ENCODE data around the gene RHEX. TPM values are rescaled to one million over a fixed set of nuclear protein-coding genes. Genes with fewer than 3 reads are reported as not detected.

Gene RHEX
- total RNA-seq, 2 experiments from 2014 or later = not detected

GRCh38 chr1:206068314-206068713 is 15.3 kb downstream of the RHEX start:
- CTCF ChIA-PET = no interaction called here

GRCh38 chr1:206070627-206071304 is 17.8 kb downstream of the RHEX start:
- H3K27me3 Mint-ChIP-seq = no peaks in the 10 kb centered on the region
- no peak overlapping the region for H3K27ac Mint-ChIP-seq
- H3K4me3 ChIP-seq (ENCODE audit: low read length) = no peak overlapping the region
- H3K4me3 Mint-ChIP-seq = no peak overlapping the region
- DNase-seq (no peak), ATAC-seq (ENCODE audit: poor library complexity) (no peak)
- H3K4me1 ChIP-seq (ENCODE audit: insufficient read depth, low read length) = peaks cover 7% of the 10 kb centered on the region
- no peaks in the 10 kb centered on the region for H3K36me3 ChIP-seq (ENCODE audit: insufficient read depth, low read length)
- H3K27me3 ChIP-seq (ENCODE audit: control insufficient read depth in 1 of 2, insufficient read depth in 2 of 2, low read length in 2 of 2) = no peaks in the 10 kb centered on the region
- POLR2A ChIA-PET = no interaction called here
- no peak overlapping the region for H3K27ac ChIP-seq (ENCODE audit: low read depth in 1 of 2, low read length in 2 of 2)
- H3K4me1 Mint-ChIP-seq (ENCODE audit: low read depth) = peaks cover 14% of the 10 kb centered on the region
- H3K9me3 ChIP-seq (ENCODE audit: control insufficient read depth in 1 of 2, insufficient read depth in 1 of 2, low read length in 2 of 2) = no peaks in the 10 kb centered on the region
- H3K36me3 Mint-ChIP-seq (ENCODE audit: low read depth) = no peaks in the 10 kb centered on the region
- no peak for TF ChIP-seq CTCF (IDR thresholded peaks at IDR 0.05)
- CTCF ChIA-PET = no interaction called here
- H3K9me3 Mint-ChIP-seq = no peaks in the 10 kb centered on the region
- intact Hi-C loops (cut with DNase I, micrococcal nuclease) = no loop called here

More at GRCh38 chr1:206068314-206068713, 15.3 kb downstream of the RHEX start:
- Histone ChIP-seq H3K27me3 (ENCODE audit: control insufficient read depth in 1 of 2, insufficient read depth in 2 of 2, low read length in 2 of 2) (no peaks in the 10 kb centered on the region), H3K27ac (ENCODE audit: low read depth in 1 of 2, low read length in 2 of 2) (no peak overlapping the region), H3K9me3 (ENCODE audit: control insufficient read depth in 1 of 2, insufficient read depth in 1 of 2, low read length in 2 of 2) (peaks cover 0 to 2% of the 10 kb centered on the region in 2 experiments), H3K4me1 (ENCODE audit: insufficient read depth, low read length) (peaks cover 7% of the 10 kb centered on the region), H3K36me3 (ENCODE audit: insufficient read depth, low read length) (no peaks in the 10 kb centered on the region), H3K4me3 (ENCODE audit: low read length) (no peak overlapping the region)
- H3K4me3 Mint-ChIP-seq = no peak overlapping the region
- peaks cover 14% of the 10 kb centered on the region for H3K4me1 Mint-ChIP-seq (ENCODE audit: low read depth)
- TF ChIP-seq CTCF (IDR thresholded peaks at IDR 0.05) = no peak
- intact Hi-C loops (cut with DNase I, micrococcal nuclease) = no loop called here
- no peak overlapping the region for H3K27ac Mint-ChIP-seq
- DNase-seq (no peak), ATAC-seq (ENCODE audit: poor library complexity) (no peak)
- H3K9me3 Mint-ChIP-seq = no peaks in the 10 kb centered on the region
- no peaks in the 10 kb centered on the region for H3K36me3 Mint-ChIP-seq (ENCODE audit: low read depth)
- no peaks in the 10 kb centered on the region for H3K27me3 Mint-ChIP-seq
- POLR2A ChIA-PET = no interaction called here

- H3K4me1 ChIP-seq (ENCODE audit: insufficient read depth, low read length) = peaks cover 4% of the 10 kb centered on the region
- H3K4me3 Mint-ChIP-seq = no peak overlapping the region
- H3K4me1 Mint-ChIP-seq (ENCODE audit: low read depth) = peaks cover 4% of the 10 kb centered on the region
- no peaks in the 10 kb centered on the region for H3K27me3 ChIP-seq (ENCODE audit: control insufficient read depth in 1 of 2, insufficient read depth in 2 of 2, low read length in 2 of 2)
- no peaks in the 10 kb centered on the region for H3K9me3 ChIP-seq (ENCODE audit: control insufficient read depth in 1 of 2, insufficient read depth in 1 of 2, low read length in 2 of 2)
- H3K36me3 ChIP-seq (ENCODE audit: insufficient read depth, low read length) = no peaks in the 10 kb centered on the region
- no peak overlapping the region for H3K27ac Mint-ChIP-seq
- CTCF ChIA-PET = no interaction called here
- DNase-seq (no peak), ATAC-seq (ENCODE audit: poor library complexity) (no peak)
- POLR2A ChIA-PET = no interaction called here
- H3K36me3 Mint-ChIP-seq (ENCODE audit: low read depth) = no peaks in the 10 kb centered on the region
- intact Hi-C loops (cut with DNase I, micrococcal nuclease) = no loop called here
- no peak for TF ChIP-seq CTCF (IDR thresholded peaks at IDR 0.05)
- H3K4me3 ChIP-seq (ENCODE audit: low read length) = no peak overlapping the region
- no peak overlapping the region for H3K27ac ChIP-seq (ENCODE audit: low read depth in 1 of 2, low read length in 2 of 2)
- no peaks in the 10 kb centered on the region for H3K9me3 Mint-ChIP-seq
- H3K27me3 Mint-ChIP-seq = no peaks in the 10 kb centered on the region
Observed at GRCh38 chr1:206074839-206075238, 21.9 kb downstream of the RHEX start.
